Choroid plexus epithelial cell (primary cell): ENCODE data around the gene HNF1A.

ENCODE experiments used
- DNase-seq: peaks from one replicate; pipeline ENCODE4 v3.0.0-alpha.2; 2010; ENCODE audit warnings: low read depth
- H3K4me3 ChIP-seq: 2 replicates; pipeline ENCODE4 v1.5.1; 2011; ENCODE audit warnings: low read depth, mild to moderate bottlenecking, control low read depth, low read length, moderate library complexity
- TF ChIP-seq, protein P1 (sequence below): conservative IDR thresholded peaks from 2 replicates; pipeline ENCODE4 v1.5.1; 2011; ENCODE audit warnings: low read depth, mild to moderate bottlenecking, control low read depth, inconsistent platforms, low read length, moderate library complexity

HNF1A gene, protein sequence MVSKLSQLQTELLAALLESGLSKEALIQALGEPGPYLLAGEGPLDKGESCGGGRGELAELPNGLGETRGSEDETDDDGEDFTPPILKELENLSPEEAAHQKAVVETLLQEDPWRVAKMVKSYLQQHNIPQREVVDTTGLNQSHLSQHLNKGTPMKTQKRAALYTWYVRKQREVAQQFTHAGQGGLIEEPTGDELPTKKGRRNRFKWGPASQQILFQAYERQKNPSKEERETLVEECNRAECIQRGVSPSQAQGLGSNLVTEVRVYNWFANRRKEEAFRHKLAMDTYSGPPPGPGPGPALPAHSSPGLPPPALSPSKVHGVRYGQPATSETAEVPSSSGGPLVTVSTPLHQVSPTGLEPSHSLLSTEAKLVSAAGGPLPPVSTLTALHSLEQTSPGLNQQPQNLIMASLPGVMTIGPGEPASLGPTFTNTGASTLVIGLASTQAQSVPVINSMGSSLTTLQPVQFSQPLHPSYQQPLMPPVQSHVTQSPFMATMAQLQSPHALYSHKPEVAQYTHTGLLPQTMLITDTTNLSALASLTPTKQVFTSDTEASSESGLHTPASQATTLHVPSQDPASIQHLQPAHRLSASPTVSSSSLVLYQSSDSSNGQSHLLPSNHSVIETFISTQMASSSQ

DNA sequence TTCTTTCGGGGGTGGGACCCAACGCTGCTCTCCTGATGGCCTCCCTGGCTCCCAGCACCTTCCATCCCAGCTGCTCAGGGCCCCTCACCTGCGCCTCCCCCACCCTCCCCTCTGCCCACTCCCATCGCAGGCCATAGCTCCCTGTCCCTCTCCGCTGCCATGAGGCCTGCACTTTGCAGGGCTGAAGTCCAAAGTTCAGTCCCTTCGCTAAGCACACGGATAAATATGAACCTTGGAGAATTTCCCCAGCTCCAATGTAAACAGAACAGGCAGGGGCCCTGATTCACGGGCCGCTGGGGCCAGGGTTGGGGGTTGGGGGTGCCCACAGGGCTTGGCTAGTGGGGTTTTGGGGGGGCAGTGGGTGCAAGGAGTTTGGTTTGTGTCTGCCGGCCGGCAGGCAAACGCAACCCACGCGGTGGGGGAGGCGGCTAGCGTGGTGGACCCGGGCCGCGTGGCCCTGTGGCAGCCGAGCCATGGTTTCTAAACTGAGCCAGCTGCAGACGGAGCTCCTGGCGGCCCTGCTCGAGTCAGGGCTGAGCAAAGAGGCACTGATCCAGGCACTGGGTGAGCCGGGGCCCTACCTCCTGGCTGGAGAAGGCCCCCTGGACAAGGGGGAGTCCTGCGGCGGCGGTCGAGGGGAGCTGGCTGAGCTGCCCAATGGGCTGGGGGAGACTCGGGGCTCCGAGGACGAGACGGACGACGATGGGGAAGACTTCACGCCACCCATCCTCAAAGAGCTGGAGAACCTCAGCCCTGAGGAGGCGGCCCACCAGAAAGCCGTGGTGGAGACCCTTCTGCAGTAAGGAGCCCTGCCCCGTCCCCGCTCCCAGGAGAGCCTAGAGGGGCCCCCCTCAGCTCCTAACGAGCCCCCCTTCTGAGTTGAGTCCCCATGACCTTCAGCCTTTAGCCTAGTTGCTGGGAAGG, at the start of gene HNF1A:
Gene HNF1A, plus strand, starts transcription at position 248 of the 924 bp plus-strand sequence. Its CDS starts 226 bp downstream, at position 474.
- TF ChIP-seq, protein P1, sequence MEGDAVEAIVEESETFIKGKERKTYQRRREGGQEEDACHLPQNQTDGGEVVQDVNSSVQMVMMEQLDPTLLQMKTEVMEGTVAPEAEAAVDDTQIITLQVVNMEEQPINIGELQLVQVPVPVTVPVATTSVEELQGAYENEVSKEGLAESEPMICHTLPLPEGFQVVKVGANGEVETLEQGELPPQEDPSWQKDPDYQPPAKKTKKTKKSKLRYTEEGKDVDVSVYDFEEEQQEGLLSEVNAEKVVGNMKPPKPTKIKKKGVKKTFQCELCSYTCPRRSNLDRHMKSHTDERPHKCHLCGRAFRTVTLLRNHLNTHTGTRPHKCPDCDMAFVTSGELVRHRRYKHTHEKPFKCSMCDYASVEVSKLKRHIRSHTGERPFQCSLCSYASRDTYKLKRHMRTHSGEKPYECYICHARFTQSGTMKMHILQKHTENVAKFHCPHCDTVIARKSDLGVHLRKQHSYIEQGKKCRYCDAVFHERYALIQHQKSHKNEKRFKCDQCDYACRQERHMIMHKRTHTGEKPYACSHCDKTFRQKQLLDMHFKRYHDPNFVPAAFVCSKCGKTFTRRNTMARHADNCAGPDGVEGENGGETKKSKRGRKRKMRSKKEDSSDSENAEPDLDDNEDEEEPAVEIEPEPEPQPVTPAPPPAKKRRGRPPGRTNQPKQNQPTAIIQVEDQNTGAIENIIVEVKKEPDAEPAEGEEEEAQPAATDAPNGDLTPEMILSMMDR = no peak
- DNase-seq = no peak
- H3K4me3 ChIP-seq = no peak within 1 kb of the TSS

DNA sequence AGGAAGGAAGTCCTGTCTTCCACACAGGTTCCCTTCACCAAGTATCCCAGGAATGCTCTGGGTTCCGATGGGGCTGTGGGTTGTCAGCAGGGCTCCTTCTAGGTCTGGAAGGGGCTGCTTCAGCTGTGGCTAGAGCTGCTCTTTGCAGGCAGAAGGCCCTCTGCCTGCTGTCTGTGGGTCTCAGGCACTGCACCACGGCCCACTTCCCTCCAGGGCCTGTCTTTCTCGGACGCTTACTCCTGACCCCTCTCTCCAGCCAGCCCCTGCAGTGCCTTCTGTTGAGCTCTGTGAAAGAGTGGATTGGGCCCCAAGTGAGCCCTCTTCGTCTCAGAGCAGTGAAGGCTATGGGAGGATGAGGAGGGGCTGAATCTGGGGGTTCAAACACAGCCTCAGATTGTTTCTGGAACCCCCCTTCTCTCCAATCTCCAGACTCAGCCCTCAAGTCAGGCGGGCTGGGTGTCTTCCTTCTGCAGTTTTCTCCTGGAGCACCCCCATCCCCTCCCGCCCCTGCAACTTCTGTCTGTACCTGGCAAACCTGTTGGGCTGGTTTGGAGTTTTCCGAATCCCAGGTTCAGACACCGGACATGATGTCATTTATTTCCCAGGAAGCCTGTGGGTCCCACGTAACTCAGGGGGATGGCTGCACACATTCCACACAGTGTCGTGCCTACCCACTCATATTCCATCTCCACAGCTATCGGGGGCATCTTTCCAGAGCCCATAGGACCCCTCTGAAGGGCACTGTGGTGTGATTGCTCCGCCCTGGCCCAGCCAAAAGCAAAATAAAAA, 49.3 kb upstream of the HNF1A start:
- H3K4me3 ChIP-seq = no peak overlapping the region
- TF ChIP-seq, protein P1 = no peak
- no peak for DNase-seq

DNA sequence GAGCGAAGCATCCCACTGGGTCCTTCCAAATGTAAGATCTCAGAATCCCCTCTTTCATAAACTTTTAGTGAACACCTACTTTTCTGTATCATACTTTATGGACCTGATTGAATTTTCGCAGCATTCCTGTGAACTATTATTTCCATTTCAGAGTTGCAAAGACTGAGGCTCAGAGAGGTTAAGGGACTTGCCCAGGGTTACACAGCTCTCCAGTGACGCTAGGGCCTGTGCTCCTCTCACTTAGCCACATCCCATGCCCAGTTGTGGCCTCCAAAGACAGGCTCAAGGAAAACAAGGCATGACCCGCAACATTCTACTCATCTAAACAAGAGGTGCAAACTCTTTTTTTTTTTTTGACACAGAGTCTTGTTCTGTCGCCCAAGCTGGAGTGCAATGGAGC, 48.3 kb upstream of the HNF1A start:
- DNase-seq = no peak

DNA sequence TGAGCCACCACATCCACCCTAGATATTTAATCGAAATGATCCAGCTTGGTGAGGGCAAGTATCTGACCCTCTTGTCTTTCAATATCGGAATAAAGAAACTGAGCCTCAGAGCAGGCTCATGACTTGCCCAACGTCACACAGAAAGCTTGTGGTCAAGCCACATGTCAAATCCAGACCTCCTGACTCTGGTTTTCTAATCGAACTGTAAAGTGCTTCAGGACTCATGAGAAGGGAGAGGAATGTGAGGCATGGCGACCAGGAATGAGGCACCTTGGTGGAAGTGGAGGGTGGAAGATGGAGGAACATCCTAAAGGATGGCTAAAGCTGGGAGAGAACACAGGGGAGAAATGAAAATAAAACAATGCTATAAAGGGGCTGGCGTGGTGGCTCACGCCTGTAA, 46.3 kb upstream of the HNF1A start:
- no peak for DNase-seq
- TF ChIP-seq, protein P1 = no peak
- no peak overlapping the region for H3K4me3 ChIP-seq

More for the DNA sequence above, 48.3 kb upstream of the HNF1A start:
- no peak overlapping the region for H3K4me3 ChIP-seq
- TF ChIP-seq, protein P1 = no peak

DNA sequence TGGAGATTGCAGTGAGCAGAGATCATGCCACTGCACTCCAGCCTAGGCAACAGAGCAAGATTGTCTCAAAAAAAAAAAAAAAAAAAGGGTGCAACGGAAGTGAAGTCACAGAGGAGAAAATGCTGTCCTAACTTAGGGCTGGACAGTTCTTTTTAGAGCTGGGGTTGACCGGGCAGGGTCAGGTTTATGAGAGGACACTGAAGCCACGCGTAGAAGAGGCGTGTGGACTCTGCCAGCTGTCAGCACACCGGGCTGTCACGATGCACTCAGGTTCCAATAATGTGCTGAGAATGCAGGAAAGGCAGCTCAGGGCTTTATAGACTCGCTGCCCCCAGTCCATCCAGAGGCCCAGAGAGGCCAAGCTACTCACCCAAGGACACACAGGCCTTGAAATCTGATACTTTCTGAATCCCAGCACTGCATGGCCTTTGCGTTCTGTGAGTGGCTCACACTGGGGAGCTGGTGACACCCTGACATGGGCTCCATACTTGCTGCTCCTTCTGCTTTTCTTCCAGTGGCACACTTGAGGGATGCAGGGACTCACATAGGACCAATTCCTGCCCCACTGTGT, 45.3 kb upstream of the HNF1A start:
- H3K4me3 ChIP-seq = no peak overlapping the region
- no peak for DNase-seq
- TF ChIP-seq, protein P1 = no peak

DNA sequence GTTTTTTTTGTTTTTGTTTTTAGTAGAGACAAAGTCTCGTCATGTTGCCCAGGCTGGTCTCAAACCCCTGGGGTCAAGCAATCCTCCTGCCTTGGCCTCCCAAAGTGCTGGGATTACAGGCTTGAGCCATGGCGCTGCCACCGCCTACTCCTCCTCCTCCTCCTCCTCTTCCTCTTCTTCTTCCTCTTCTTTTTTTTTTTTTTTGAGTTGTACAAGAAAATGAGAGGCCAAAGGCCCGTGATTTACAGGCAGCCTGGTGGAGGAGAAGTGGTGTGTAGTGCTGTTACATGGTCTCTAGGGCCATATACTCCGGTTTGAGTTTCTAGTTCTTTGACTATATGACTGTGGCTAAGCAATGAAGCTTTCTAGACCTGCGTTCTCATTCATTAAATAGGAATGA, 44.6 kb upstream of the HNF1A start:
- no peak for DNase-seq
- no peak overlapping the region for H3K4me3 ChIP-seq
- TF ChIP-seq, protein P1 = no peak
